DOHH2 (cell line): ENCODE results near the gene VWA5B1.

Experiments used
- EZH2phosphoT487 ChIP-seq: fragments of 200-600 bp; sonication (generic); IDR thresholded peaks from 2 replicates; pipeline ENCODE4 v1.6.1; 2017; ENCODE audit warnings: borderline replicate concordance, mild to moderate bottlenecking, antibody characterized with exemption, low read length, moderate library complexity, mixed read lengths
- TF ChIP-seq, protein P1 (sequence below): fragments of 200-600 bp; sonication (generic); IDR thresholded peaks from one replicate; pipeline ENCODE4 v1.5.1; 2014; ENCODE audit warnings: antibody characterized with exemption, mild to moderate bottlenecking, low read depth, low read length; ENCODE audit not compliant: poor library complexity, severe bottlenecking

DNA sequence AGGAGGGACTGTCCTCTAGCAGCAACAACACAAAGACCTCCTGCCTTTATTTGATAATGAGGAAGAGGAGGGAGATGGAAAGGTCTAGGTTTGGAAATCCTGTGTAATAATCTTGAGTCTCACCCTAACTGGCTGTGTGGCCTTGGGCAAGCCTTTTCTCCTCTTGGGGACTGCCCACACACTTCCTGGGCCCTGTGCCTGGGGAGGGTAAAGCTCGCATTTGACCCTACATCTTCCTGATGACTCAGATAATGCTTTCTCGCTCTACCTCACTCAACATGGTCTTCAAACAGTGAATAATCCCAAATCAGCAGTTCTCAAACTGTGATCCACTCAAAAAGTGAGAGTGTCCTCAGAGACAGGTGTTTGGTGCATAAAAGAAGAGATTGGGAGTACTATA lies 81.2 kb downstream of the VWA5B1 start:
- TF ChIP-seq, protein P1, sequence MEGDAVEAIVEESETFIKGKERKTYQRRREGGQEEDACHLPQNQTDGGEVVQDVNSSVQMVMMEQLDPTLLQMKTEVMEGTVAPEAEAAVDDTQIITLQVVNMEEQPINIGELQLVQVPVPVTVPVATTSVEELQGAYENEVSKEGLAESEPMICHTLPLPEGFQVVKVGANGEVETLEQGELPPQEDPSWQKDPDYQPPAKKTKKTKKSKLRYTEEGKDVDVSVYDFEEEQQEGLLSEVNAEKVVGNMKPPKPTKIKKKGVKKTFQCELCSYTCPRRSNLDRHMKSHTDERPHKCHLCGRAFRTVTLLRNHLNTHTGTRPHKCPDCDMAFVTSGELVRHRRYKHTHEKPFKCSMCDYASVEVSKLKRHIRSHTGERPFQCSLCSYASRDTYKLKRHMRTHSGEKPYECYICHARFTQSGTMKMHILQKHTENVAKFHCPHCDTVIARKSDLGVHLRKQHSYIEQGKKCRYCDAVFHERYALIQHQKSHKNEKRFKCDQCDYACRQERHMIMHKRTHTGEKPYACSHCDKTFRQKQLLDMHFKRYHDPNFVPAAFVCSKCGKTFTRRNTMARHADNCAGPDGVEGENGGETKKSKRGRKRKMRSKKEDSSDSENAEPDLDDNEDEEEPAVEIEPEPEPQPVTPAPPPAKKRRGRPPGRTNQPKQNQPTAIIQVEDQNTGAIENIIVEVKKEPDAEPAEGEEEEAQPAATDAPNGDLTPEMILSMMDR = no peak
- TF ChIP-seq EZH2phosphoT487 = no peak
